T-cell (primary cell): ENCODE results near the gene ZNF626. TPM values are rescaled to one million over a fixed set of nuclear protein-coding genes. Genes with fewer than 3 reads are reported as not detected.
"Not testable (repeated sequence)": the region's sequence is repeated elsewhere in the genome, so short reads cannot be mapped to it uniquely, and the experiment has no call there.

Experiments
- ATAC-seq, 4 experiments: fragments of 200-7000 bp in 3 of 4; fragments of 150-1000 bp in 1 of 4; cut with Tn5 transposase; replicated peaks in 1 of 4; 1 replicate in 3 of 4; 2 replicates in 1 of 4; pipeline ENCODE4 v1.10.0; 2021; ENCODE audit warnings: moderate library complexity in 3 of 4, mild to moderate bottlenecking in 2 of 4, moderate number of reproducible peaks in 1 of 4
- CTCF ChIA-PET, 2 donors: fragments of 300-600 bp; sonication (Branson Sonifier 250); formaldehyde crosslinking; loops; one replicate each; lab custom pipeline; 2022; ENCODE audit warnings: antibody characterized with exemption in 2 of 2; lab: Charles Lee
- POLR2A ChIA-PET, 2 donors: fragments of 300-600 bp; sonication (Branson Sonifier 250); formaldehyde crosslinking; loops; one replicate each; lab custom pipeline; 2022; ENCODE audit warnings: antibody characterized with exemption in 2 of 2; lab: Charles Lee
- DNase-seq, 35 experiments: peaks; one replicate each; pipeline versions ENCODE4 v3.0.0 to v3.0.0-alpha.2; 2013 to 2023
- H3K27ac ChIP-seq: one replicate; pipeline ENCODE4 v1.5.1; 2013; ENCODE audit warnings: low read length
- H3K27me3 ChIP-seq, 2 experiments: replicated peaks in 1 of 2; 1 replicate in 1 of 2; 2 replicates in 1 of 2; pipeline versions ENCODE4 v1.6.1 to v1.7.0; 2013; ENCODE audit warnings: low read length in 1 of 2, mixed read lengths in 1 of 2; ENCODE audit not compliant: control insufficient read depth in 2 of 2, insufficient read depth in 2 of 2; ENCODE audit errors: extremely low read depth in 1 of 2
- H3K36me3 ChIP-seq, 2 donors: 1 replicate in 1 of 2; 2 replicates in 1 of 2; pipeline versions ENCODE4 v1.6.1 to v1.7.0; 2013; ENCODE audit warnings: low read length in 1 of 2; ENCODE audit not compliant: control insufficient read depth in 2 of 2, insufficient read depth in 1 of 2; ENCODE audit errors: extremely low read depth in 1 of 2
- H3K4me1 ChIP-seq, 2 experiments: 1 replicate in 1 of 2; 2 replicates in 1 of 2; pipeline versions ENCODE4 v1.6.1 to v1.7.0; 2013; ENCODE audit warnings: low read length in 2 of 2, mixed read lengths in 1 of 2; ENCODE audit not compliant: insufficient read depth in 2 of 2, control insufficient read depth in 1 of 2; ENCODE audit errors: extremely low read depth in 1 of 2
- H3K4me3 ChIP-seq, 2 donors: 1 replicate in 1 of 2; 2 replicates in 1 of 2; pipeline versions ENCODE4 v1.5.1 to v1.7.0; 2013; ENCODE audit warnings: mild to moderate bottlenecking in 2 of 2, low read length in 1 of 2, moderate library complexity in 1 of 2; ENCODE audit not compliant: control insufficient read depth in 1 of 2; ENCODE audit errors: extremely low read depth in 1 of 2
- H3K9me3 ChIP-seq: 2 replicates; pipeline ENCODE4 v1.7.0; 2013
- H3K27ac Mint-ChIP-seq, 2 donors: one replicate each; pipeline ENCODE4 v1.8.0; 2020 to 2021; ENCODE audit warnings: mild to moderate bottlenecking in 2 of 2, mixed read lengths in 2 of 2
- H3K27me3 Mint-ChIP-seq, 2 donors: one replicate each; pipeline ENCODE4 v1.8.0; 2021 to 2022; ENCODE audit warnings: mixed read lengths in 2 of 2
- H3K36me3 Mint-ChIP-seq: one replicate; pipeline ENCODE4 v1.8.0; 2021; ENCODE audit warnings: mixed read lengths
- H3K4me1 Mint-ChIP-seq, 3 donors: one replicate each; pipeline ENCODE4 v1.8.0; 2020 to 2022; ENCODE audit warnings: mixed read lengths in 3 of 3, mild to moderate bottlenecking in 1 of 3
- H3K4me3 Mint-ChIP-seq, 3 donors: one replicate each; pipeline ENCODE4 v1.8.0; 2020 to 2022; ENCODE audit warnings: mild to moderate bottlenecking in 3 of 3, mixed read lengths in 3 of 3, moderate library complexity in 3 of 3
- H3K9me3 Mint-ChIP-seq, 3 donors: one replicate each; pipeline ENCODE4 v1.8.0; 2020 to 2022; ENCODE audit warnings: mixed read lengths in 3 of 3
- WGBS: methylation state at CpG from one replicate; pipeline ENCODE4 v1.1.5; 2013; ENCODE audit warnings: missing lambda C conversion rate; ENCODE audit not compliant: insufficient coverage; 5-methylcytosine and 5-hydroxymethylcytosine counted together
- total RNA-seq, 35 experiments: library from RNA in 6 of 35; stranded (reverse) in 6 of 35; fragments of 120-200 nt in 1 of 35; gene quantifications; one replicate each; pipeline versions ENCODE4 v1.2.1 to v1.2.4 and lab custom pipeline; 2013 to 2026

Gene ZNF626
- total RNA-seq = 10 to 100 TPM in 2 of 5 donors, 1 to 10 TPM in 3; 5.6 to 12.1 (median 9.7) TPM
- 10.9 TPM for total RNA-seq (2013)
- total RNA-seq (lab: John Stamatoyannopoulos, UW) = 1.5 to 24.6 (median 6.2) reads per million in 29 experiments

- H3K4me1 Mint-ChIP-seq = peaks cover 17 to 60% (median 54%) of the 10 kb centered on the region in 3 donors
- ATAC-seq = peak; percentile 98 to 99 (median 98)
Measured at GRCh38 chr19:20661150-20661819, at the start of gene ZNF626. Gene ZNF626, minus strand, starts transcription at chr19:20661571. Its CDS starts 125 bp downstream, at chr19:20661446.

GRCh38 chr19:20669263-20669662 lies 7.9 kb upstream of the ZNF626 start:
- H3K27me3 ChIP-seq = peaks cover 0 to 4% of the 10 kb centered on the region in 2 experiments
- Mint-ChIP-seq H3K36me3 (no peaks in the 10 kb centered on the region), H3K4me1 (peaks cover 3 to 6% (median 4%) of the 10 kb centered on the region in 3 donors), H3K27me3 (no peaks in the 10 kb centered on the region), H3K9me3 (peaks cover 0 to 10% (median 3%) of the 10 kb centered on the region in 3 donors), H3K27ac (no peak overlapping the region), H3K4me3 (no peak overlapping the region)
- H3K27ac ChIP-seq = no peak overlapping the region
- no peak for ATAC-seq
- no peaks in the 10 kb centered on the region for H3K9me3 ChIP-seq
- no peak for DNase-seq
- ChIA-PET CTCF (no interaction called here), POLR2A (no interaction called here)
- H3K36me3 ChIP-seq = no peaks in the 10 kb centered on the region
- peaks cover 0 to 4% of the 10 kb centered on the region in 2 experiments for H3K4me1 ChIP-seq
- 85% methylated on average over 9 of the region's 9 CpGs for WGBS
- no peak overlapping the region for H3K4me3 ChIP-seq

More at GRCh38 chr19:20661150-20661819, at the start of gene ZNF626:
- peak within 1 kb of the TSS; percentile 92 to 96 for H3K27ac Mint-ChIP-seq
- Histone ChIP-seq H3K4me1 (peaks cover 0 to 30% of the 10 kb centered on the region in 2 experiments), H3K4me3 (peak within 1 kb of the TSS; percentile 74 to 87), H3K36me3 (peaks cover 0 to 20% of the 10 kb centered on the region in 2 donors), H3K27me3 (no peaks in the 10 kb centered on the region), H3K27ac (peak within 1 kb of the TSS; percentile 80), H3K9me3 (peaks cover 2% of the 10 kb centered on the region)
- WGBS = 15% methylated on average over 22 of the region's 25 CpGs
- CTCF ChIA-PET = interaction anchor here (0.6 to 1.1 kb wide), 7 partner anchors 9 to 822 kb away, joined by 3 read pairs; partner anchors contain the start of genes ZNF66 (in 1 of the 2), ZNF737 (in 1 of the 2) and ZNF85 (in 1 of the 2)
- peak within 1 kb of the TSS; percentile 89 to 95 (median 91) for H3K4me3 Mint-ChIP-seq
- no peaks in the 10 kb centered on the region for H3K27me3 Mint-ChIP-seq
- H3K9me3 Mint-ChIP-seq = peaks cover 5 to 23% (median 21%) of the 10 kb centered on the region in 3 donors
- H3K36me3 Mint-ChIP-seq = peaks cover 40% of the 10 kb centered on the region
- POLR2A ChIA-PET = interaction anchor here in 1 of 2 donors (0.6 to 1.9 kb wide), 6 partner anchors 96 to 1108 kb away, joined by 4 to 25 read pairs (median 8); partner anchors contain the start of genes ZNF431, ZNF66, ZNF737 and ZNF85
- peak; percentile 81 to 97 (median 91) for DNase-seq

GRCh38 chr19:20667281-20667680 lies 5.9 kb upstream of the ZNF626 start:
- H3K27me3 Mint-ChIP-seq = no peaks in the 10 kb centered on the region
- peaks cover 6 to 20% (median 15%) of the 10 kb centered on the region in 3 donors for H3K4me1 Mint-ChIP-seq
- H3K36me3 Mint-ChIP-seq = peaks cover 4% of the 10 kb centered on the region
- WGBS = 100% methylated on average over 1 of the region's 4 CpGs
- H3K4me1 ChIP-seq = peaks cover 0 to 4% of the 10 kb centered on the region in 2 experiments
- DNase-seq = no peak
- H3K9me3 Mint-ChIP-seq = peaks cover 8 to 14% (median 8%) of the 10 kb centered on the region in 3 donors
- H3K4me3 Mint-ChIP-seq = no peak overlapping the region
- ChIA-PET POLR2A (interaction anchor here in 1 of 2 donors (0.6 kb wide), 1 partner anchor 9 kb away, joined by 3 read pairs; no protein-coding TSS in a partner anchor), CTCF (interaction anchor here in 1 of 2 donors (0.7 kb wide), 1 partner anchor 837 kb away, joined by 3 read pairs; no protein-coding TSS in a partner anchor)
- H3K36me3 ChIP-seq = no peaks in the 10 kb centered on the region
- no peak for ATAC-seq
- H3K27ac ChIP-seq = no peak overlapping the region
- peaks cover 0 to 4% of the 10 kb centered on the region in 2 experiments for H3K27me3 ChIP-seq
- no peak overlapping the region for H3K27ac Mint-ChIP-seq
- H3K4me3 ChIP-seq = no peak overlapping the region
- H3K9me3 ChIP-seq = no peaks in the 10 kb centered on the region

GRCh38 chr19:20664901-20665781 lies 3.8 kb upstream of the ZNF626 start:
- Mint-ChIP-seq H3K4me1 (peaks cover 17 to 34% (median 27%) of the 10 kb centered on the region in 3 donors), H3K4me3 (peak overlapping the region in 1 of 3 donors; percentile 39), H3K9me3 (peaks cover 5 to 14% (median 8%) of the 10 kb centered on the region in 3 donors), H3K36me3 (peaks cover 9% of the 10 kb centered on the region), H3K27ac (no peak overlapping the region), H3K27me3 (no peaks in the 10 kb centered on the region)
- Histone ChIP-seq H3K27me3 (peaks cover 0 to 4% of the 10 kb centered on the region in 2 experiments), H3K4me3 (no peak overlapping the region), H3K4me1 (peaks cover 0 to 16% of the 10 kb centered on the region in 2 experiments), H3K27ac (no peak overlapping the region), H3K9me3 (no peaks in the 10 kb centered on the region), H3K36me3 (no peaks in the 10 kb centered on the region)
- WGBS = 90% methylated on average over 22 of the region's 22 CpGs
- DNase-seq (no peak), ATAC-seq (no peak)
- CTCF ChIA-PET = interaction anchor here in 1 of 2 donors (0.5 kb wide), 1 partner anchor 108 kb away, joined by 3 read pairs; no protein-coding TSS in a partner anchor
- POLR2A ChIA-PET = interaction anchor here in 1 of 2 donors (0.6 kb wide), 2 partner anchors 112 to 1173 kb away, joined by 3 to 10 read pairs; no protein-coding TSS in a partner anchor

- H3K36me3 ChIP-seq, CTCF ChIA-PET, DNase-seq, H3K27me3 Mint-ChIP-seq, H3K27me3 ChIP-seq, H3K4me3 ChIP-seq, POLR2A ChIA-PET, ATAC-seq, H3K27ac ChIP-seq, H3K9me3 ChIP-seq: not testable (repeated sequence)
- peaks cover 17 to 37% (median 31%) of the 10 kb centered on the region in 3 donors for H3K4me1 Mint-ChIP-seq
- H3K36me3 Mint-ChIP-seq = peaks cover 12% of the 10 kb centered on the region
- WGBS = 20% methylated on average over 1 of the region's 10 CpGs
- peak overlapping the region in 2 of 3 donors; percentile 36 to 39 for H3K4me3 Mint-ChIP-seq
- peaks cover 5 to 14% (median 8%) of the 10 kb centered on the region in 3 donors for H3K9me3 Mint-ChIP-seq
- H3K4me1 ChIP-seq = peaks cover 0 to 22% of the 10 kb centered on the region in 2 experiments
- peak overlapping the region in 1 of 2 donors; percentile 44 for H3K27ac Mint-ChIP-seq
Measured at GRCh38 chr19:20664475-20664874, 3.1 kb upstream of the ZNF626 start.
